Adrenal gland (tissue), 5 donors: ENCODE measurements around the gene ABLIM2.

Experiments used
- CTCF ChIP-seq, 6 experiments: fragments of 450-650 bp in 4 of 6; fragments of 200-600 bp in 2 of 6; sonication (generic) in 1 of 6; IDR thresholded peaks; 1 replicate in 5 of 6; 2 replicates in 1 of 6; pipeline versions ENCODE4 v1.5.1 to v1.8.0; 2016 to 2021; ENCODE audit warnings: antibody characterized with exemption in 6 of 6, mild to moderate bottlenecking in 2 of 6, moderate library complexity in 1 of 6
- POLR2A ChIP-seq, 2 donors: fragments of 450-650 bp; IDR thresholded peaks; one replicate each; pipeline ENCODE4 v1.6.1; 2017; ENCODE audit warnings: antibody characterized with exemption in 2 of 2, mild to moderate bottlenecking in 2 of 2, moderate library complexity in 1 of 2
- donor health status: DM: no; HTN: no; CAD: no.

GRCh38 chr4:8133897-8134563 lies 24.6 kb downstream of the ABLIM2 start:
- TF ChIP-seq CTCF (IDR thresholded peaks at IDR 0.05) = no peak
- TF ChIP-seq POLR2A (IDR thresholded peaks at IDR 0.05) = no peak
